ENCODE measurements around the gene ARAF. TPM values are rescaled to one million over a fixed set of nuclear protein-coding genes. Genes with fewer than 3 reads are reported as not detected.

Gene ARAF
- total and polyA plus RNA-seq, 2 of the 8 experiments (the other 6 are each of a cell fraction or from before 2014, with no cell fraction given), result 39.0 to 45.2 TPM

- no peak overlapping the region for H3K23ac ChIP-seq (ENCODE audit: insufficient read length)
- no peak overlapping the region for H2AK5ac ChIP-seq (ENCODE audit: low read depth, low read length)
- H2BK120ac ChIP-seq (replicated peaks; ENCODE audit: low read depth, low read length), result no peak overlapping the region
- H3K14ac ChIP-seq (ENCODE audit: insufficient read length), result no peak overlapping the region
- no peak overlapping the region for H3K4me3 ChIP-seq (ENCODE audit: extremely low read depth in 1 of 4, insufficient read depth in 2 of 4, low read depth in 3 of 4, low read length in 4 of 4)
- H3K56ac ChIP-seq (replicated peaks; ENCODE audit: insufficient read length, low read depth, low read length), result no peak overlapping the region
- H3K18ac ChIP-seq (ENCODE audit: extremely low read depth, low read length), result no peak overlapping the region
- no peak overlapping the region for H4K91ac ChIP-seq (replicated peaks; ENCODE audit: insufficient read length, low read length)
- no peaks in the 10 kb centered on the region for H3K9me3 ChIP-seq (ENCODE audit: insufficient read depth in 2 of 2, low read depth in 1 of 2, low read length in 1 of 2)
- H3K4ac ChIP-seq (replicated peaks; ENCODE audit: insufficient read length, low read depth, low read length), result no peak overlapping the region
- no peaks in the 10 kb centered on the region for H3K27me3 ChIP-seq (replicated peaks in 1 of 4; ENCODE audit: control insufficient read depth in 3 of 4, extremely low read depth in 1 of 4, insufficient read depth in 3 of 4, low read length in 3 of 4)
- H2BK15ac ChIP-seq (ENCODE audit: low read length), result no peak overlapping the region
- peak in 1 of 2 experiments; percentile 59 for DNase-seq (ENCODE audit: low read depth in 1 of 2, low spot score in 2 of 2)
- H2BK5ac ChIP-seq (ENCODE audit: low read depth, low read length), result no peak overlapping the region
- peaks cover 2 to 38% (median 21%) of the 10 kb centered on the region in 4 experiments; a peak in 7 of 8 replicates for H3K36me3 ChIP-seq (ENCODE audit: control insufficient read depth in 2 of 4, insufficient read depth in 4 of 4, low read length in 3 of 4)
- H3K4me2 ChIP-seq (ENCODE audit: insufficient read depth in 1 of 2, low read depth in 2 of 2, low read length in 2 of 2), result no peak overlapping the region
- H2BK20ac ChIP-seq (ENCODE audit: low read length), result no peak overlapping the region
- TF ChIP-seq CTCF (IDR thresholded peaks at IDR 0.05; ENCODE audit: control extremely low read depth in 1 of 3, insufficient read depth in 1 of 3, low read depth in 1 of 3, low read length in 3 of 3), result peak in 2 of 3 experiments; percentile 34 to 52; a peak in 3 of 4 replicates
- no peak for TF ChIP-seq RNF2 (IDR thresholded peaks at IDR 0.05; ENCODE audit: borderline replicate concordance, low read depth, low read length, missing control alignments, poor library complexity, severe bottlenecking)
- 0 out of 2 replicates have a peak, but pooled peaks have one; percentile 14 for TF ChIP-seq MAX (IDR thresholded peaks at IDR 0.05)
- peak; percentile 18 to 34; a peak in 2 of 4 replicates for TF ChIP-seq RAD21 (IDR thresholded peaks at IDR 0.05 in 1 of 2, conservative IDR thresholded peaks at IDR 0.05 in 1 of 2; ENCODE audit: low read depth in 2 of 2, low read length in 2 of 2)
- no peak for TF ChIP-seq CHD1 (IDR thresholded peaks at IDR 0.05; ENCODE audit: low read depth, low read length)
- H4K8ac ChIP-seq (ENCODE audit: extremely low read depth, insufficient read depth, low read length), result no peak overlapping the region
- peaks cover 5% of the 10 kb centered on the region; the same call in 1 of the 2 replicates for H3K23me2 ChIP-seq (ENCODE audit: low read depth, low read length)
- H4K20me1 ChIP-seq (replicated peaks in 1 of 2; ENCODE audit: control insufficient read depth in 1 of 2, insufficient read depth in 2 of 2, low read length in 2 of 2), result no peaks in the 10 kb centered on the region
- peaks cover 0 to 8% (median 3%) of the 10 kb centered on the region in 4 experiments; a peak in 5 of 7 replicates for H3K4me1 ChIP-seq (replicated peaks in 1 of 4; ENCODE audit: control insufficient read depth in 3 of 4, insufficient read depth in 4 of 4, low read length in 3 of 4)
- CTCF ChIA-PET (ENCODE audit: partially characterized antibody), result interaction anchor here (0.7 to 2.6 kb wide), 10 partner anchors 10 to 76 kb away, joined by 3 to 11 read pairs (median 4); partner anchors contain the start of gene TIMP1
- peak; percentile 50 for FAIRE-seq
- H3K79me2 ChIP-seq (ENCODE audit: control insufficient read depth in 1 of 2, insufficient read depth in 2 of 2, low read length in 2 of 2), result no peaks in the 10 kb centered on the region
- H3K79me1 ChIP-seq (ENCODE audit: low read depth, low read length), result no peaks in the 10 kb centered on the region
- H3K9ac ChIP-seq (replicated peaks in 1 of 4; ENCODE audit: extremely low read depth in 1 of 4, low read depth in 3 of 4, low read length in 3 of 4), result no peak overlapping the region
- no peak overlapping the region for H4K5ac ChIP-seq (ENCODE audit: insufficient read length, low read depth, low read length)
- no peak overlapping the region for H2BK12ac ChIP-seq (ENCODE audit: low read depth, low read length)
- H2AFZ ChIP-seq (ENCODE audit: low read length), result no peak overlapping the region
- WGBS, 2 experiments (ENCODE audit: extremely low coverage in 1 of 2, insufficient coverage in 1 of 2, insufficient read length in 1 of 2, insufficient replicate concordance in 2 of 2, low coverage in 1 of 2, low lambda C conversion rate in 2 of 2, missing lambda C conversion rate in 1 of 2), result 83% methylated on average over 6 of the region's 13 CpGs; no CpG with 5 or more reads in 1 of the 2 experiments
- no peak overlapping the region for H3K27ac ChIP-seq (ENCODE audit: low read depth, low read length)
- POLR2A ChIA-PET (ENCODE audit: partially characterized antibody), result interaction anchor here (0.9 to 1.1 kb wide), 5 partner anchors 13 to 78 kb away, joined by 3 read pairs; no protein-coding TSS in a partner anchor
Measured at GRCh38 chrX:47568656-47569295, 7.8 kb downstream of the ARAF start.

All from H1 (cell line).